Measurements from ENCODE around the gene POMT2. TPM values are rescaled to one million over a fixed set of nuclear protein-coding genes. Genes with fewer than 3 reads are reported as not detected.

The POMT2 gene
- total RNA-seq, 1 donor from 2014 or later: 13.4 TPM

DNA sequence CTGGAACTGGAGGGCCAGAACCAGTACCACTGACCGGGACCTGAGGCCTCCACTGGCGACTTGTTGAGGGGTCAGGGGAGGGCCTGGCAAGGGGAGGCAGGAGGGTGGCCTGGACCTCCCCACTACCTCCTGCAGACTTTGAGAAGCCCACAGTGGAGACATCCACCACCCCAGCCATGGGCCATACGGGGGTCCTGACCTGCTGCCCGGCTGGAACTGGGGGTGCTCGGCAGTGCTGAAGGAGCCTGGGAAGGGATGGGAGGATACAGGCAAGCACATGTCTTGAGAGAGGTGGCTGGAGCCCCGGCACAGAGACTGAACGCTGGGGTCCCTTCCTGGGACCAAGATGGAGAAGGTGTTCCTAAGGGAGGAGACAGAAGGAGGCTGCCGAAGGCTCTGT lies 64.0 kb downstream of the POMT2 start:
- Histone ChIP-seq H3K36me3 (no peaks in the 10 kb centered on the region), H3K4me3 (no peak overlapping the region), H3K4me1 (no peaks in the 10 kb centered on the region), H3K9me3 (replicated peaks) (no peaks in the 10 kb centered on the region), H3K27ac (replicated peaks) (no peak overlapping the region), H3K27me3 (ENCODE audit: low read depth) (peaks cover 74% of the 10 kb centered on the region)
- no peak for TF ChIP-seq CTCF (IDR thresholded peaks at IDR 0.05; ENCODE audit: borderline replicate concordance)
- intact Hi-C loops (cut with micrococcal nuclease): no loop called here
- no peak for DNase-seq

DNA sequence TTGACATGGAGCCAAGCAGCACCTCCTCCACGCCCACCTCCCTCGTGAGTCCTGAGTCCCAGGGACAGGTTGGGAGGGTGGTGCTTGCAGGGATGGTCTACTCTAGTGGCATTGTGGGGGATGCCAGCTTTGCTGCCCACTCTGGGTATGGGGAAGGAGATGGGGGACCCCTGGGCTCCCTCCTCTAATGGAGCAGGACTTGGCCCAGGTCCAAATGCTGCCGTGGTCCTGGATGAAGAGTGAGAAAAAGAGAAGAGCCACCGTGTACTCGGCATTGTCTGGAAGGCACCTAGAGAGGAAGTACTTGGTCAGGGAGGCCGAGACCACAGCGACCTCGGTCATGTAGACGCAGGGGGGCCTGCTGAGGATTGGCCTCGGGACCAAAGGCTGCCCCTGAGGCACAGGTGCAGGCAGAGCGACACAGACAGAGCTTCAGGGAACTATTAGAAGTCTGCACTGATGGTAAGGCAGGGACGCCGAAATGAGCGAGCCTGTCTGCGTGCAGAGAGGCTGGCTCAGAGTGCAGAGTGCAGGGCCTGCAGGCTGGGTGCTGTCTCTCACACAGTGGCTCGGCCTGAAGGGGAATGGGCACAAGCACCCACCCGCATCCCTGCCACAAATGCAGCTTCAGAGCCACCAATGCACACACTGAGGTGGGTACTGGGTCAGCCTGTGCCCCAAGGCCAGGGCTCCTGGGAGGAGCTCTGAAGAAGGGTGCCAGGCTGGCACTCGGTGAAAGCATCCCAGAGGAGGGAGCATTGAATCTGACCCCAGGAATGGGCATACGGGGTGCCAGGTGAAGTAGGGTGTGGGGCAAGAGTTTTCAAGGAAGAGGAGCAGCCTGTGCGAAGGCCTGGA lies 67.1 kb downstream of the POMT2 start:
- no peaks in the 10 kb centered on the region for H3K9me3 ChIP-seq (replicated peaks)
- H3K4me1 ChIP-seq: no peaks in the 10 kb centered on the region
- TF ChIP-seq CTCF (IDR thresholded peaks at IDR 0.05; ENCODE audit: borderline replicate concordance): no peak
- H3K27ac ChIP-seq (replicated peaks): no peak overlapping the region
- intact Hi-C loops (cut with micrococcal nuclease): no loop called here
- DNase-seq: no peak
- no peaks in the 10 kb centered on the region for H3K36me3 ChIP-seq
- H3K27me3 ChIP-seq (ENCODE audit: low read depth): peaks cover 44% of the 10 kb centered on the region
- no peak overlapping the region for H3K4me3 ChIP-seq

GRCh38 chr14:77251870-77252269 lies 68.8 kb downstream of the POMT2 start:
- TF ChIP-seq CTCF (IDR thresholded peaks at IDR 0.05; ENCODE audit: borderline replicate concordance): no peak
- Histone ChIP-seq H3K36me3 (no peaks in the 10 kb centered on the region), H3K4me3 (no peak overlapping the region), H3K27me3 (ENCODE audit: low read depth) (peaks cover 27% of the 10 kb centered on the region), H3K27ac (replicated peaks) (no peak overlapping the region), H3K9me3 (replicated peaks) (no peaks in the 10 kb centered on the region), H3K4me1 (no peaks in the 10 kb centered on the region)
- intact Hi-C loops (cut with micrococcal nuclease): no loop called here
- DNase-seq: no peak

DNA sequence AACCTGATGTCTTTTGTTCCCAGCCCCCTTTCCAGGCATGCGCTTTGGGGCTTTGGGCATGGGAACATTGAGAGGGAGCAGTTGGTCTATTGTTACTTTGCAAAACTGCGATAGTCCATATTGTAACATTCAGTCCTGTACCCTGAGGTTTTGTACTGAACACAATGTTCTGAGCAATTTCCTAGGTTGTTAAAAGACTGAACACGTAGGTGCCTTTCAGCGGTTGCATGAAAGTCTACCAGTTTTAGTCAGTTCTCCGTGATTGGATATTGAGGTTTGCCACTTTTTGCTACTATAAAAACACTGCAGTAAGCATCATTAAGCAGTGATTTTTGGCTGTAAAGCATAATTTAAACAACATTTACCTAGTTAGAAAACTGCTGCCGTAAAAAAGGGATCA lies 69.8 kb downstream of the POMT2 start:
- Histone ChIP-seq H3K27ac (replicated peaks) (no peak overlapping the region), H3K36me3 (no peaks in the 10 kb centered on the region), H3K9me3 (replicated peaks) (no peaks in the 10 kb centered on the region), H3K4me1 (no peaks in the 10 kb centered on the region), H3K27me3 (ENCODE audit: low read depth) (peaks cover 18% of the 10 kb centered on the region), H3K4me3 (no peak overlapping the region)
- no peak for DNase-seq
- intact Hi-C loops (cut with micrococcal nuclease): no loop called here
- TF ChIP-seq CTCF (IDR thresholded peaks at IDR 0.05; ENCODE audit: borderline replicate concordance): no peak

DNA sequence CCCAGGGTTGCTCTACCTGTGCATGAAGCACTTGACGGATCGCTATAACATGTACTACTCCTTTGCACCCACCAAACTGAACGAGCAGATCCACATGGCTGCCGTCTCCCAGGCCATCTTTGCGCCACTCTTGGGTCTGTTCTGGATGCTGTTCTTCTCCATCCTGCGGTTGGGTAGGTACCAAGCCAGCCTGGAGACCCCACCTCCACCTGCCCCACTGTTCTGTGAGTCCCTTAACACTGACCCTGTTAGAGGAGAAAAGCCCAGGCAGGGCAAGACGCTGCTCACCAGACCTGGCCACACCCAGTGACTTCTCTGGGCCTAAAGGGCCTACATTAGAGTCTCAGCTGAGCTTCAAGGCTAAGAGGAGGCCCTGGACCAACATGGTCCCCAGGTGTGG lies 71.4 kb downstream of the POMT2 start:
- no peak for TF ChIP-seq CTCF (IDR thresholded peaks at IDR 0.05; ENCODE audit: borderline replicate concordance)
- DNase-seq: no peak
- Histone ChIP-seq H3K27ac (replicated peaks) (no peak overlapping the region), H3K27me3 (ENCODE audit: low read depth) (peaks cover 18% of the 10 kb centered on the region), H3K4me1 (no peaks in the 10 kb centered on the region), H3K36me3 (no peaks in the 10 kb centered on the region), H3K4me3 (no peak overlapping the region), H3K9me3 (replicated peaks) (no peaks in the 10 kb centered on the region)
- intact Hi-C loops (cut with micrococcal nuclease): no loop called here

Data from left ventricle myocardium inferior (tissue), 1 donor.